Measurements from ENCODE around the gene KAZN.

KAZN gene

GRCh38 chr1:15063346-15063745 is 464.9 kb downstream of the KAZN start:
- TF ChIP-seq CTCF (IDR thresholded peaks at IDR 0.05; ENCODE audit: low read depth, low read length, missing control alignments) = no peak
- H3K4me3 ChIP-seq (ENCODE audit: low read depth, low read length) = no peak overlapping the region
- no peak for DNase-seq (ENCODE audit: low read depth)
- in situ Hi-C loops (cut with HindIII; ENCODE audit: low sequenced_read_pairs) = no loop called here

GRCh38 chr1:15063783-15064182 is 465.3 kb downstream of the KAZN start:
- no peak for DNase-seq (ENCODE audit: low read depth)
- in situ Hi-C loops (cut with HindIII; ENCODE audit: low sequenced_read_pairs) = no loop called here
- no peak overlapping the region for H3K4me3 ChIP-seq (ENCODE audit: low read depth, low read length)
- TF ChIP-seq CTCF (IDR thresholded peaks at IDR 0.05; ENCODE audit: low read depth, low read length, missing control alignments) = no peak

- DNase-seq (ENCODE audit: low read depth) = no peak
- no peak overlapping the region for H3K4me3 ChIP-seq (ENCODE audit: low read depth, low read length)
- in situ Hi-C loops (cut with HindIII; ENCODE audit: low sequenced_read_pairs) = no loop called here
- no peak for TF ChIP-seq CTCF (IDR thresholded peaks at IDR 0.05; ENCODE audit: low read depth, low read length, missing control alignments)
Measured at GRCh38 chr1:15064217-15064929, 465.9 kb downstream of the KAZN start.

GRCh38 chr1:15065291-15065690 is 466.8 kb downstream of the KAZN start:
- TF ChIP-seq CTCF (IDR thresholded peaks at IDR 0.05; ENCODE audit: low read depth, low read length, missing control alignments) = no peak
- no peak overlapping the region for H3K4me3 ChIP-seq (ENCODE audit: low read depth, low read length)
- no peak for DNase-seq (ENCODE audit: low read depth)
- in situ Hi-C loops (cut with HindIII; ENCODE audit: low sequenced_read_pairs) = no loop called here

- TF ChIP-seq CTCF (IDR thresholded peaks at IDR 0.05; ENCODE audit: low read depth, low read length, missing control alignments) = no peak
- in situ Hi-C loops (cut with HindIII; ENCODE audit: low sequenced_read_pairs) = no loop called here
- no peak overlapping the region for H3K4me3 ChIP-seq (ENCODE audit: low read depth, low read length)
- DNase-seq (ENCODE audit: low read depth) = no peak
Measured at GRCh38 chr1:15065736-15066135, 467.3 kb downstream of the KAZN start.

- no peak for DNase-seq (ENCODE audit: low read depth)
- in situ Hi-C loops (cut with HindIII; ENCODE audit: low sequenced_read_pairs) = no loop called here
- H3K4me3 ChIP-seq (ENCODE audit: low read depth, low read length) = no peak overlapping the region
- no peak for TF ChIP-seq CTCF (IDR thresholded peaks at IDR 0.05; ENCODE audit: low read depth, low read length, missing control alignments)
Measured at GRCh38 chr1:15066191-15066590, 467.7 kb downstream of the KAZN start.

All from astrocyte of the cerebellum (primary cell).